Activated B cell treated with CpG ODN at 0.5 μM for 24 hours (primary cell): ENCODE results near the gene ATP6V1A. TPM values are rescaled to one million over a fixed set of nuclear protein-coding genes. Genes with fewer than 3 reads are reported as not detected.

ENCODE experiments used
- ATAC-seq: fragments of 200-7000 bp; cut with Tn5 transposase; one replicate; pipeline ENCODE4 v1.10.0; 2021; ENCODE audit warnings: low read depth, mild to moderate bottlenecking, moderate library complexity
- CTCF ChIA-PET: fragments of 350-600 bp; sonication (Branson Sonifier 250); formaldehyde crosslinking; loops from one replicate; lab custom pipeline; 2021; ENCODE audit warnings: antibody characterized with exemption; lab: Charles Lee
- POLR2A ChIA-PET: fragments of 350-600 bp; sonication (Branson Sonifier 250); formaldehyde crosslinking; loops from one replicate; lab custom pipeline; 2021; ENCODE audit warnings: antibody characterized with exemption; lab: Charles Lee
- DNase-seq: peaks from one replicate; pipeline ENCODE4 v3.0.0; 2022
- H3K27ac Mint-ChIP-seq: one replicate; pipeline ENCODE4 v1.8.0; 2020; ENCODE audit warnings: mixed read lengths
- H3K27me3 Mint-ChIP-seq: one replicate; pipeline ENCODE4 v1.8.0; 2021; ENCODE audit warnings: mixed read lengths
- H3K36me3 Mint-ChIP-seq: one replicate; pipeline ENCODE4 v1.8.0; 2021; ENCODE audit warnings: low read depth, mixed read lengths
- H3K4me1 Mint-ChIP-seq: one replicate; pipeline ENCODE4 v1.8.0; 2021; ENCODE audit warnings: mixed read lengths
- H3K4me3 Mint-ChIP-seq: one replicate; pipeline ENCODE4 v1.8.0; 2020; ENCODE audit warnings: mild to moderate bottlenecking, mixed read lengths
- H3K9me3 Mint-ChIP-seq: one replicate; pipeline ENCODE4 v1.8.0; 2020; ENCODE audit warnings: mixed read lengths
- CTCF ChIP-seq: fragments of 200-600 bp; IDR thresholded peaks from one replicate; pipeline ENCODE4 v1.8.0; 2022; ENCODE audit warnings: antibody characterized with exemption, mild to moderate bottlenecking
- intact Hi-C: fragments of 100-400 bp; cut with micrococcal nuclease; formaldehyde crosslinking; loops from one replicate; pipeline ENCODE4 v1.15.1; 2024
- total RNA-seq: library from RNA; stranded (reverse); gene quantifications from 2 replicates; pipeline ENCODE4 v1.2.3, GENCODE V29; 2022

ATP6V1A gene
- total RNA-seq, 1 donor from 2014 or later, result 49.3 TPM

DNA sequence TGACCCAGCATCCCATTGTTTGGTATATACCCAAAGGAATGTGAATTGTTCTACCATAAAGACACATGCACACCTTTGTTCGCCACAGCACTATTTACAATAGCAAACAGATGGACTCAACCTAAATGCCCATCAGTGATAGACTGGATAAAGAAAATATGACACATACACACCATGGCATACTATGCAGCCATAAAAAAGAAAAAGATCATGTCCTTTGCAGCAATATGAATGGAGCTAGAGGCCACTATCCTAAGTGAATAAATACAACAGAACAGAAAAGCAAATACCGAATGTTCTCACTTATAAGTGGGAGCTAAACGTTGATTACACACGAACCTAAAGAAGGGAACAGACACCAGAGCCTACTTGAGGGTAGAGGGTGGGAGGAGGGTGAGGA is 39.0 kb upstream of the ATP6V1A start:
- H3K27me3 Mint-ChIP-seq, result no peaks in the 10 kb centered on the region
- no peak for ATAC-seq
- POLR2A ChIA-PET, result no interaction called here
- H3K4me1 Mint-ChIP-seq, result no peaks in the 10 kb centered on the region
- CTCF ChIA-PET, result no interaction called here
- TF ChIP-seq CTCF, result no peak
- H3K4me3 Mint-ChIP-seq, result no peak overlapping the region
- H3K27ac Mint-ChIP-seq, result no peak overlapping the region
- peaks cover 2% of the 10 kb centered on the region for H3K9me3 Mint-ChIP-seq
- H3K36me3 Mint-ChIP-seq, result no peaks in the 10 kb centered on the region
- intact Hi-C loops, result no loop called here
- no peak for DNase-seq

GRCh38 chr3:113712129-113712528 is 34.7 kb upstream of the ATP6V1A start:
- DNase-seq, result no peak
- Mint-ChIP-seq H3K27me3 (no peaks in the 10 kb centered on the region), H3K36me3 (peaks cover 4% of the 10 kb centered on the region), H3K4me3 (no peak overlapping the region), H3K4me1 (no peaks in the 10 kb centered on the region), H3K27ac (no peak overlapping the region), H3K9me3 (peaks cover 2% of the 10 kb centered on the region)
- no peak for ATAC-seq
- ChIA-PET POLR2A (interaction anchor here (0.6 kb wide), 3 partner anchors 16 to 294 kb away, joined by 3 to 5 read pairs (median 3); partner anchors contain the start of gene USF3), CTCF (interaction anchor here (1.2 kb wide), 1 partner anchor 33 kb away, joined by 3 read pairs; no protein-coding TSS in a partner anchor)
- intact Hi-C loops, result no loop called here
- no peak for TF ChIP-seq CTCF

GRCh38 chr3:113714702-113715101 is 32.1 kb upstream of the ATP6V1A start:
- no peaks in the 10 kb centered on the region for H3K27me3 Mint-ChIP-seq
- no peak for TF ChIP-seq CTCF
- peaks cover 2% of the 10 kb centered on the region for H3K4me1 Mint-ChIP-seq
- H3K9me3 Mint-ChIP-seq, result no peaks in the 10 kb centered on the region
- H3K36me3 Mint-ChIP-seq, result peaks cover 21% of the 10 kb centered on the region
- intact Hi-C loops, result no loop called here
- ChIA-PET POLR2A (no interaction called here), CTCF (no interaction called here)
- DNase-seq (no peak), ATAC-seq (no peak)
- no peak overlapping the region for H3K4me3 Mint-ChIP-seq
- no peak overlapping the region for H3K27ac Mint-ChIP-seq

DNA sequence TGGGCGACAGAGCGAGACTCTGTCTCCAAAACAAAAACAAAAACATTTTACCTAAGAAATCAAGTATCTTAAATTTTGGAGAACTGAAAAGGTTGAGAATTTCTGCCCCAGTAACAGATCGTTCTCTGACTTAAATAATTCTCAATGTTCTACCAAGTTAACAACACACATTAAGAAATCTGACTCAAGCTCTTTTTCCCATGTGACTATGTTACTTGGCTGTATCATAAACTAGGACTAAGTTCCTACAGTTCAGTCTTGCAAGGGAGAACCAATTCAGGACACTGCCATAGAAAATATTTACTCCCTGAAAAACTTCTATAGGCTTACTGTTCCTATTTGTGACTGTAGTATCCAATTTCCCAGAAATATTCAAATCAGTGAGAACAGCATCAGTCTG is 29.5 kb upstream of the ATP6V1A start:
- DNase-seq (no peak), ATAC-seq (no peak)
- Mint-ChIP-seq H3K27ac (no peak overlapping the region), H3K4me3 (no peak overlapping the region), H3K9me3 (no peaks in the 10 kb centered on the region), H3K27me3 (no peaks in the 10 kb centered on the region), H3K4me1 (peaks cover 12% of the 10 kb centered on the region), H3K36me3 (peaks cover 46% of the 10 kb centered on the region)
- intact Hi-C loops, result no loop called here
- no peak for TF ChIP-seq CTCF
- ChIA-PET CTCF (no interaction called here), POLR2A (no interaction called here)

GRCh38 chr3:113717818-113718217 is 29.0 kb upstream of the ATP6V1A start:
- DNase-seq, result no peak
- Mint-ChIP-seq H3K27ac (no peak overlapping the region), H3K4me3 (no peak overlapping the region), H3K4me1 (peaks cover 13% of the 10 kb centered on the region), H3K27me3 (no peaks in the 10 kb centered on the region), H3K9me3 (no peaks in the 10 kb centered on the region), H3K36me3 (peaks cover 51% of the 10 kb centered on the region)
- CTCF ChIA-PET, result no interaction called here
- no peak for TF ChIP-seq CTCF
- intact Hi-C loops, result no loop called here
- ATAC-seq, result no peak
- POLR2A ChIA-PET, result no interaction called here
